Endothelial cell (in vitro differentiated cells): ENCODE measurements around the gene ATP8A2. TPM values are rescaled to one million over a fixed set of nuclear protein-coding genes. Genes with fewer than 3 reads are reported as not detected.

Experiments
- DNase-seq: peaks from one replicate; pipeline ENCODE4 v3.0.0; 2021; ENCODE audit warnings: low spot score
- H3K27ac Mint-ChIP-seq: one replicate; pipeline ENCODE4 v1.8.0; 2021; ENCODE audit warnings: mixed read lengths, inconsistent platforms; ENCODE audit not compliant: unreplicated experiment
- H3K27me3 Mint-ChIP-seq: one replicate; pipeline ENCODE4 v1.8.0; 2021; ENCODE audit warnings: mild to moderate bottlenecking, moderate library complexity, mixed read lengths, inconsistent platforms; ENCODE audit not compliant: unreplicated experiment
- H3K36me3 Mint-ChIP-seq: one replicate; pipeline ENCODE4 v1.8.0; 2021; ENCODE audit warnings: mild to moderate bottlenecking, low read depth, mixed read lengths, inconsistent platforms; ENCODE audit not compliant: unreplicated experiment
- H3K4me1 Mint-ChIP-seq: one replicate; pipeline ENCODE4 v1.8.0; 2021; ENCODE audit warnings: mild to moderate bottlenecking, mixed read lengths, inconsistent platforms; ENCODE audit not compliant: unreplicated experiment
- H3K4me3 Mint-ChIP-seq: one replicate; pipeline ENCODE4 v1.8.0; 2021; ENCODE audit warnings: mild to moderate bottlenecking, mixed read lengths, inconsistent platforms; ENCODE audit not compliant: unreplicated experiment
- H3K9me3 Mint-ChIP-seq: one replicate; pipeline ENCODE4 v1.8.0; 2021; ENCODE audit warnings: mixed read lengths, inconsistent platforms; ENCODE audit not compliant: unreplicated experiment
- CTCF ChIP-seq: fragments of 200-600 bp; sonication (generic); IDR thresholded peaks from one replicate; pipeline ENCODE4 v1.5.0; 2021; ENCODE audit warnings: antibody characterized with exemption; ENCODE audit not compliant: unreplicated experiment
- total RNA-seq: library from RNA; stranded (reverse); fragmentation: NEBNext Ultra II Directional; extraction: Animal tissue kit (Norgen Biotek cat#: 25700); gene quantifications from one replicate; pipeline ENCODE4 v1.2.1, GENCODE V29; 2021; ENCODE audit not compliant: unreplicated experiment

The ATP8A2 gene
- total RNA-seq, 1 donor from 2014 or later: 2.1 TPM

- Mint-ChIP-seq H3K4me3 (no peak overlapping the region), H3K27ac (no peak overlapping the region), H3K4me1 (peaks cover 1% of the 10 kb centered on the region), H3K27me3 (peaks cover 3% of the 10 kb centered on the region), H3K9me3 (no peaks in the 10 kb centered on the region), H3K36me3 (no peaks in the 10 kb centered on the region)
- no peak for DNase-seq
- no peak for TF ChIP-seq CTCF
These were observed 7.2 kb downstream of the ATP8A2 start for GRCh38 chr13:25379011-25379410.

DNA sequence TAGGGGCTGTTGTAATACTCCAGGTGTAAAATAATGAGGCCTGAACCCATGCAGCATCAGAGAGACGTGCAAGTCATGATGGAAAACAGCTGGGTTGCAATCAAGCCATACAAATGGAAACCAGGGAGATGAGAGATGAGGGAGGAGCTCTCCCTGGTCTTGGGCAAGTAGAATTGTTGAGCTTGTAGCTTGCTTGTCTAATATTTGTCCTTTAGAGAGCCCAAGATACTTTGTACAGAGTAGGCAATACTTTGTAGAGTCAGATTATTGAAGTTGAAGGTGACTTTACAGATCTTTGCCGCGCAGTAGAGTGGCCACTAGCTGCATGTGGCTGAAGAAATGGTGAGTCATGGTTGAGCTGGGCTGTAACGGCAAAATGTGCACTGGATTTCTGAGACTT lies 8.3 kb downstream of the ATP8A2 start:
- Mint-ChIP-seq H3K9me3 (no peaks in the 10 kb centered on the region), H3K27ac (no peak overlapping the region), H3K4me3 (no peak overlapping the region), H3K36me3 (no peaks in the 10 kb centered on the region), H3K4me1 (no peaks in the 10 kb centered on the region), H3K27me3 (peaks cover 2% of the 10 kb centered on the region)
- DNase-seq: no peak
- TF ChIP-seq CTCF: no peak

DNA sequence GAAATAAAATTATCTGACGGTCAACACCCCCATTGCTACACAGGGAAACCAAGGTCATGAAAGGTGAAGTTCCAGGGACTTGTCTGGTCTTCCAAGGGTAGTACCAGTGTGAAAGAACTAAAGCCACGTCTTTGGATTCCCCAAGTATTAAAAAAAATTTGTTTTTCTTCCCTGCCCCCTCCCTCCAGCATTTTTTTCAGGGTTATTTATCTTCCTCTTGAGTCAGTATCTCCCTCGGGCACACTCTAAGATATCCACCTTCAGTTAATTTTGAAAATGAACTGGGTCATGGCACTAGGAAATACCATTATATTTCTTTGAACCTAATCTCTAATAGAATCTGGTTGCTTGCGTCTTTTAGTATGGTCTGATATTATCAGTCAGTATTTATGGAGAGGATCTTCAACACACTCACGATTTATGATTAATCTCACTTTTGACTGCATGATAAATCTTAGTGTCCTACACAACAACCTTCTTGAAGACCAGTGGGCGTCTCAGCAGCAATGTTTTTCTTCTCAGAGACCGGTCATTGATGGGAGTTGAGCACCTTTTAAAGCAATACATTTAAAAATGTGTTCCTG lies 9.1 kb downstream of the ATP8A2 start:
- Mint-ChIP-seq H3K9me3 (no peaks in the 10 kb centered on the region), H3K4me1 (no peaks in the 10 kb centered on the region), H3K27me3 (no peaks in the 10 kb centered on the region), H3K27ac (no peak overlapping the region), H3K4me3 (no peak overlapping the region), H3K36me3 (no peaks in the 10 kb centered on the region)
- TF ChIP-seq CTCF: no peak
- no peak for DNase-seq

DNA sequence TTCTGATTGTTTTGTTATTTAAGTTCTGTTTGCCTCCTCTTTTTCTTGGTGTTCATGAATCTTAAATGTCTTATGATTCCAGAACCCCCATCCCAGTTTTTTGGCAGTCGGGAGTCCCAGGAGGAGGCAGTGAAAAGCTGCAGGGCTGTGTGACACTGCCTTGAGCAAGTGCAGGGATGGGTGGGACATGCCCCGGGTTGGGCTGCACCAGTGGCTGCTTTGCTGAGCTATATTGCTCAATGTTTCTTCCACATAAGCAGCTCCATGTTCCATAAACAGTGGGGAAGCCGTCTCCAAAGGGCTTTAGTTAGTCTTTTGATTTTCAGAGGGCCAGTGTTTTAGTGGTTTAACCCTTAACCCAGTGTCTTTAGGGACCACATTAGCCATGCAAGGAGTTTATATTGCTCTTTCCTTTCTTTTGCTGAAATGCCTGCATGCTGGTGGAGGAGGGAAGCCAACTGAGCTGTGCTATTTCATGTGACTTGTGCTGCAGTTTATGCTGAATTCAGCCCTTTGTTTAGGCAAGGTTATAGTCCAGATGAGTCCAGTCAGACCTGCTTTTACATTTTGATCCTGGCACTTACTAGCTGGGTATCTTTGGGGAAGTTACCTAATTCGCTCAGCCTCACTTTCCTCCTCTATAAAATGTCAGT lies 13.1 kb downstream of the ATP8A2 start:
- no peak for TF ChIP-seq CTCF
- DNase-seq: no peak
- Mint-ChIP-seq H3K27me3 (peaks cover 2% of the 10 kb centered on the region), H3K4me3 (no peak overlapping the region), H3K27ac (no peak overlapping the region), H3K36me3 (no peaks in the 10 kb centered on the region), H3K9me3 (peaks cover 5% of the 10 kb centered on the region), H3K4me1 (peaks cover 7% of the 10 kb centered on the region)

DNA sequence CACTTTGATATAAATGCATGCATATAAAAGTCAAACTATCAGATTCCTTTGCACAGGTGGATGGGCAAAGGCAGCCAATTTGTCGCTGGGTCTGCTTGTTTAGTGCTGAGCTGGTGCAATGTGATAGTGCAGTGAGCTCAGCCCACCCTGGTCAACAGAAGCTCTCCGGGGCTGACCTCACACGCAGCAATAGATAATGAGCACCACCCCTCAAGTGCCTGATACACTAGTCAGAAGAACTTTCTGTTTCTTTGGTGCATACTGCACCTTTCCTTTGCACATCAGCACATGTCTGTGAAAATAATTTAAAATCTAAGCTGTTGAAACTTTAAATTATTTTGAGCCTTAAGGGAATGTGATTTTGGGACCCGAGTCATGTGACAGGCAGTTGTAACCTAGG lies 20.2 kb downstream of the ATP8A2 start:
- peaks cover 7% of the 10 kb centered on the region for H3K4me1 Mint-ChIP-seq

More for the DNA sequence above, 20.2 kb downstream of the ATP8A2 start:
- peaks cover 5% of the 10 kb centered on the region for H3K9me3 Mint-ChIP-seq
- H3K4me3 Mint-ChIP-seq: no peak overlapping the region
- H3K27me3 Mint-ChIP-seq: peaks cover 2% of the 10 kb centered on the region
- no peaks in the 10 kb centered on the region for H3K36me3 Mint-ChIP-seq
- H3K27ac Mint-ChIP-seq: no peak overlapping the region
- no peak for TF ChIP-seq CTCF
- no peak for DNase-seq
